Peyer's patch (tissue), 4 donors: ENCODE results near the gene TXNL4B.

Source experiments
- POLR2A ChIP-seq, 2 donors: fragments of 450-650 bp; IDR thresholded peaks; one replicate each; pipeline ENCODE4 v1.5.1; 2017; ENCODE audit warnings: antibody characterized with exemption in 2 of 2, mild to moderate bottlenecking in 2 of 2, moderate library complexity in 2 of 2
- TF ChIP-seq, protein P1 (sequence below), 6 experiments: fragments of 450-650 bp in 4 of 6; fragments of 200-600 bp in 2 of 6; sonication (generic) in 1 of 6; IDR thresholded peaks; one replicate each; pipeline ENCODE4 v1.5.1; 2017 to 2019; ENCODE audit warnings: antibody characterized with exemption in 6 of 6, mild to moderate bottlenecking in 3 of 6, moderate library complexity in 1 of 6

DNA sequence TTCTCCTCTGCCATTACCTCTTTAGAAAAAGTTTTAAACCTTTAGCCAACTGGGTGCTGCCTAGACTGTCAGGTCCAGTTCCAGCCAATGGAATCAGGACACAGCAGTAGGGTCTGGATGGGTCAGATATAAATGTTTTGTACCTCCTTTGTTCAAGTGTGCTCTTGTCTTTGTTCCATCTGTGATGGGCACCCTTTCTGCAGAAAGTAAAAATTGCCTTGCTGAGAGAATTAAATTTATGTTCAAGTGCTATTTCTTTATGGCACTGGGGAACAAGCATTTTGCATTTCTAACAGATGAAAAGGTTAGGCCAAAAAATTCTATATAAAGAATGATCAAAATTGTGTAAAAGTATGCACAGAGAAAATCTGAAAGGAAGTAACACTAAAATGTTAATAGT lies 44.3 kb downstream of the TXNL4B start:
- TF ChIP-seq, protein P1, sequence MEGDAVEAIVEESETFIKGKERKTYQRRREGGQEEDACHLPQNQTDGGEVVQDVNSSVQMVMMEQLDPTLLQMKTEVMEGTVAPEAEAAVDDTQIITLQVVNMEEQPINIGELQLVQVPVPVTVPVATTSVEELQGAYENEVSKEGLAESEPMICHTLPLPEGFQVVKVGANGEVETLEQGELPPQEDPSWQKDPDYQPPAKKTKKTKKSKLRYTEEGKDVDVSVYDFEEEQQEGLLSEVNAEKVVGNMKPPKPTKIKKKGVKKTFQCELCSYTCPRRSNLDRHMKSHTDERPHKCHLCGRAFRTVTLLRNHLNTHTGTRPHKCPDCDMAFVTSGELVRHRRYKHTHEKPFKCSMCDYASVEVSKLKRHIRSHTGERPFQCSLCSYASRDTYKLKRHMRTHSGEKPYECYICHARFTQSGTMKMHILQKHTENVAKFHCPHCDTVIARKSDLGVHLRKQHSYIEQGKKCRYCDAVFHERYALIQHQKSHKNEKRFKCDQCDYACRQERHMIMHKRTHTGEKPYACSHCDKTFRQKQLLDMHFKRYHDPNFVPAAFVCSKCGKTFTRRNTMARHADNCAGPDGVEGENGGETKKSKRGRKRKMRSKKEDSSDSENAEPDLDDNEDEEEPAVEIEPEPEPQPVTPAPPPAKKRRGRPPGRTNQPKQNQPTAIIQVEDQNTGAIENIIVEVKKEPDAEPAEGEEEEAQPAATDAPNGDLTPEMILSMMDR (IDR thresholded peaks at IDR 0.05), result no peak
- TF ChIP-seq POLR2A (IDR thresholded peaks at IDR 0.05), result no peak
